Activated CD4-positive, CD25-positive, alpha-beta regulatory T cell (primary cell): Measurements from ENCODE around the gene ZNF358.

Experiments
- DNase-seq, 4 experiments: peaks; one replicate each; lab custom pipeline; 2025; lab: John Stamatoyannopoulos, UW

ZNF358 gene

DNA sequence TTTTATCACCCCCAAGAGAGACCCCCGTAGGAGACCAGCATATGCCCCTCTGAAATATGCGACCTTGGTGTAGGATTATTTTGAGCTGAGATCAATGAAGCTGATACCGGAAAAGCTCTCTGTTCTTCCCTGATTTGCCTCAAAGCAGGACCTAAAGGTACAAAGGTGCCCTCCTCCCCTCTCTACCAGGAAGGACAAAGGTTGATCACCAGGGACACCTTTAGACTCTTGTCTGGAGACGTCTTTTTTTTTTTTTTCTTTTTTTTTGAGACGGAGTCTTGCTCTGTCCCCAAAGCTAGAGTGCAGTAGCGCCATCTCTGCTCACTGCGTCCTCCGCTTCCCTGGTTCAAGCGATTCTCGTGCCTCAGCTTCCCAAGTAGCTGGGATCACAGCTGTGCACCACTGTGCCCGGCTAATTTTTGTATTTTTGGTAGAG, 26.3 kb upstream of the ZNF358 start:
- no peak for DNase-seq

DNA sequence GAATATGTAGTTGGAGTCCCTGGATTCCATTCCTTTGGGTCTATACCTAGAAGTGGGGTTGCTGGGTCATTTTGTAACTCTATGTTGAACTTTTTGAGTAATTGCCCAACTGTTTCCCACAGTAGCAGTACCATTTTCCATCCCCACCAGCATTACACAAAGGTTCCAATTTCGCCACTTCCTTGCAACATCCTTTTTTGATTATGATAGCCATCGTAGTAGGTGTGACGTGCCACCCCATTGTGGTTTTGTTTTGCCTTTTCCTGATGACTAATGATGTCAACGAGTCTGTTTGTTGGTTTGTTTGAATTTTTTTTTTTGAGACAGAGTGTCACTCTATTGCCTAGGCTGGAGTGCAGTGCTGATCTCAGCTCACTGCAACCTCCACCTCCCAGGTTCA, 23.8 kb upstream of the ZNF358 start:
- DNase-seq: no peak

DNA sequence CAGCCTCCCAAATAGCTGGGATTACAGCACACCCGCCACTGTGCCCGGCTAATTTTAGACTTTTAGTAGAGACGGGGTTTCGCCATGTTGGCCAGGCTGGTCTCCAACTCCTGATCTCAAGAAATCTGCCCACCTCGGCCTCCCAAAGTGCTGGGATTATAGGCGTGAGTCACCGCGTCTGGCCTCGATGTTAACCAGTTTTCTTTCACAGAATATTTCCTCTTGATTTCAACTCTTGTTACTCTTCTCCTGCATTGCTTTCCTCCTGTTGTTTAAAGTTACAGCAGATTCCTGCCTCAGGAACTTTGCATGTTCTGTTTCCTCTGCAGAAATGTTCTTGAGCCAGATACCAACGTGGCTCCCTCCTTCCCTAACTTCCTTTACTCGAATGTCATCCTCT, 23.3 kb upstream of the ZNF358 start:
- DNase-seq: no peak

DNA sequence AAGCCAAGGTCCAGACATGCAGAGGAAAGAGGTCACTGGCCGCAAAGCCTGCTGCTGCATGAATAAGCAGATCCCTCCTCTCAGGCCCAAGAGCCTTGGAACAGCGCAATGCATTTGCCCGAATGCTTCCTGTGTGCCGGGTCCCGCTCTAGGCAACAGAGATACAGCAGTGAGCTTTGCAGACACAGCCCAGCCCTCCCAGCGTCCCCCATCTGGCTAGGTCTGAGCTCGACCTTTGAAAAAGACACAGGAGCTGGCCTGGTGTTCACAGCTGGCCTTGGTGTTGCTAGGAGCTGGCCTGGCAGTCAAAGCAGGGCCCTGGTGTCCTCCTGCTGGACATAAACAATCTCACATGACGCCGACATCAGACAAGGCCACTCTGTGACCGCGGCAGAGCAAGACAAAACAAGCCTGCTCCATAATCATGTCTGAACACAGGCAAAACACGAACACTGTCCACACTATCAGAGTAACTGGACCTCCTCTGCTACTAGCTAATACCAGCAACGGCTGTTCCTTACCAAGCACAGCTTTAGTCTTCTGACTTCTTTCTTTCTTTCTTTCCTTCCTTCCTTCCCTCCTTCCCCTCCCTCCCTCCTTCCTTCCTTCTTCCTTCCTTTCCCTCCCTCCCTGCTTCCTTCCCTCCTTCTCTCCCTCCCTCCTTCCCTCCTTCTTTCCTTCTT, 21.3 kb upstream of the ZNF358 start:
- no peak for DNase-seq

DNA sequence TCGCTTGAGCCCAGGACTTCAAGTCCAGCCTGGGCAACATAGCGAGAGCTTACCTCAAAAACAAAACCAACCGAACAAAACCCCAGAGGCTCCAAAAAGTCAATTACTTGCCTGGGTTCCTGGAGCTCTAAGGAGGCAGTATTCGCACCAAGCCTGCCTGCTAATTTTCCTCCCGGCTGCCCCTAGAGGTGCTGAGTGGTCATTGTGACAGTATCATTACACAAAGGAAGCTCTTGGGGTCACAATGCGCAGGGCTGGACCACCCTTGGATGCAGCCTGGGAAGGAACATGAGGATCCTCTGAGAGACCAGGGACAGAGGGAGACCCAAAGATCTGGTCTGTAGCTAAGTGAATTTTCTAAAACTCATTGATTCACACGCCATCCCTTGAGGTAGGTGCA, 18.6 kb upstream of the ZNF358 start:
- no peak for DNase-seq

DNA sequence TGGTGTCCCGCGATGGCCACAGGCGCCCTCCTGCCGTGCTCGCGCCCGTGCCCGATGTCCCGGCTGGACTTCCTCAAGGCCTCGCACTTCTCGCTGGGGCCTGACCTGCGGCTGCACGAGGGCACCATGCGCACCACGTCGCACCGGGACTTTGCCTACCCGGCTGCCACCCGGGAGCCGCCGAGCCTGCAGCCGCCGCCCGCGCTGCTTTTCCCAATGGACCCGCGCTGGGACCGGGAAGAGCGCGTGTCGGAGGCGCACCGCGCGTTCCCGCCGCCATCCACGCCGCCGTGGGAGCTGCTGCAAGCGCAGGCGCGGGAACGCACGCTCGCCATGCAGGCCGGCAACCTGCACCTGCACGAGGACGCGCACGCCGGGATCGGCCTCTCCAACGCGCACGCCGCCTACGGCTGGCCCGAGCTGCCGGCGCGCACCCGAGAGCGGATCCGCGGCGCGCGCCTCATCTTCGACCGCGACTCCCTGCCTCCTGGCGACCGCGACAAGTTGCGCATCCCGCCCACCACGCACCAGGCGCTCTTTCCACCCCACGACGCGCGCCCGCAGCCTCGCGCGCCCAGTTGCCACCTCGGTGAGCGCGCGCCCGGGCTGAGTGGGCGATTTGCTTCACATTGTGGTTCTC, 15.0 kb upstream of the ZNF358 start:
- no peak for DNase-seq

DNA sequence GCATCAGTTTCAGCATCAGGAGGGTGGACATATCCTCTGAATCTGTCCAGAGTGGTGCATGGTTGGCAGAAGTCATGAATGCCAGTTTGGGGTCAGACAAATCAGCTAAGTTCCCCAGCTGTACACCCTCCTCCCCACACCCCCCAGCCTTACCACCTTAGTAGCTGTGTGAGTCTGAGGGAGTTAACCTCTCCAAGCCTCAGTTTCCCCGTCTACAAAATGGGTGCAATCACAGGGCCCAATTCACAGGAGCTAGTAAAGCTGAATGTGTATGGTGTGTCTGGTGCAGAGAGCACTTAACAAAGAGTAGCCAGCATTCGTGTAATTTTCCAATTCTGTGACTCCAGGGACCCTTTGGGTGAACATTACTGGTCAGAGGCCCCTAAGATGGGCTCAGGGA, 13.4 kb upstream of the ZNF358 start:
- no peak for DNase-seq

DNA sequence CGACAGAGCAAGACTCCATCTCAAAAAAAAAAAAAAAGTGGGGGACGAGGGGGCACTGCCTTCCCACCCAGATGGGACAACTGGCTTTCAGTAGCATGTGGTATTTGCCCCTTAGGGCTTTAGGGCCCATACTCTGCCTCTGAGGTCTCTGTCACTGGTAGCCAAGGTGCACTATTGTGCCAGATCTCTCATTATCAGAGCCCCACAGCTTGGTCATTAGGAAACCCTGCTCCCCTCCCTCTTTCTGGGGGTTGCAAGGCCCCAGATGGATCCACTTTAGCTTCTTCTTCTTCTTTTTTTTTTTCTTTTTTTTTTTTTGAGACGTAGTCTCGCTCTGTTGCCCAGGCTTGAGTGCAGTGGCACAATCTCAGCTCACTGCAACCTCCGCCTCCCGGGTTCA, 11.2 kb upstream of the ZNF358 start:
- no peak for DNase-seq

DNA sequence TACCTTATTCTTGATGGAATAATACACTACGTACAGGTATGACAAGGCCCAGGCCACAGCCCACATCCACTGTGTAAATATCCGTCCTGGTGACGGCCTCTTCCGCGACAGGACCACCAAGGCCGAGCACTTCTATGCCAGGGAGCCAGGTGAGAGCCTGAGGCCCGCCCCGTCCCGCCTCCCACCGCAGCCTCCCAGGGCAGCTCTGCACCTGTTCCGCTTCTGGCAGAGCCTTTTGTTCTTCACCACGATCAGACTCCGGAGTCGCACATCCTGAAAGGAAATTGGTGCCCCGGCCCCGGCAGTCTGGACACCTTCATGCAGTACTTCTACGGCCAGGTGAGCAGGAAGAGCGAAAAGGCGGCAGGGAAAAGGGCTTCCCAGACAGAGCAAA, 10.6 kb upstream of the ZNF358 start:
- no peak for DNase-seq

DNA sequence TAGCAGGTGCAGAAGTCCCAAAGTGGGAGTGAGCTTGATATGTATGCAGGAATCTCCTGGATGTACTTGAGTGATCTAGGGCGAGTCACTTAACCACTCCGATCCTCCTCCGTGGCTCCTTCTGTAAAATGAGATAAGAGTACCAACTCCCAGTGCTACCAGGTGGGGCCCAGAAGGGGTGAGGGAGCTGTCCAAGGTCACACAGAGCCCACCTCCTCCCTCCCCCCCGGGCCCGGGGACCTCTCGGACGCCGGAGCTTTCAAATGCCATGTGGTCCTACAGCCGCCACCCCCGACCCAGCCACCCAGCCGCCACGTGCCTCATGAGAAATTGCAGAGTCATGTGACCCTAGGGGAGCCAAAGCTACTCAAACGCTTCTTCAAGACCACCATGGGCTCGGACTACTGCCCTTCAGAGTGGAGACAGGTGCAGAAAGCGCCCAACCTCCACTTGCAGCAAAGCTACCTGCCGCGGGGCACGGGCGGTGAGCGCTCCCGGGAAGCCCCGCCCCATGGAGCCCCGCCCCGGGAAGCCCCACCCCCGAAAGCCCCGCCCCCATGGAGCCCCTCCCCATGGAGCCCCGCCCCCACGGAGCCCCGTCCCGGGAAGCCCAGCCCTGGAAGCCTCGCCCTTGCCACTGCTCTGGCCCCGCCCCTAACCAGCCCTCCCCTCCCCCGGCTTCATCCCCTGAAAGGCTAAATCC, 10.1 kb upstream of the ZNF358 start:
- no peak for DNase-seq

DNA sequence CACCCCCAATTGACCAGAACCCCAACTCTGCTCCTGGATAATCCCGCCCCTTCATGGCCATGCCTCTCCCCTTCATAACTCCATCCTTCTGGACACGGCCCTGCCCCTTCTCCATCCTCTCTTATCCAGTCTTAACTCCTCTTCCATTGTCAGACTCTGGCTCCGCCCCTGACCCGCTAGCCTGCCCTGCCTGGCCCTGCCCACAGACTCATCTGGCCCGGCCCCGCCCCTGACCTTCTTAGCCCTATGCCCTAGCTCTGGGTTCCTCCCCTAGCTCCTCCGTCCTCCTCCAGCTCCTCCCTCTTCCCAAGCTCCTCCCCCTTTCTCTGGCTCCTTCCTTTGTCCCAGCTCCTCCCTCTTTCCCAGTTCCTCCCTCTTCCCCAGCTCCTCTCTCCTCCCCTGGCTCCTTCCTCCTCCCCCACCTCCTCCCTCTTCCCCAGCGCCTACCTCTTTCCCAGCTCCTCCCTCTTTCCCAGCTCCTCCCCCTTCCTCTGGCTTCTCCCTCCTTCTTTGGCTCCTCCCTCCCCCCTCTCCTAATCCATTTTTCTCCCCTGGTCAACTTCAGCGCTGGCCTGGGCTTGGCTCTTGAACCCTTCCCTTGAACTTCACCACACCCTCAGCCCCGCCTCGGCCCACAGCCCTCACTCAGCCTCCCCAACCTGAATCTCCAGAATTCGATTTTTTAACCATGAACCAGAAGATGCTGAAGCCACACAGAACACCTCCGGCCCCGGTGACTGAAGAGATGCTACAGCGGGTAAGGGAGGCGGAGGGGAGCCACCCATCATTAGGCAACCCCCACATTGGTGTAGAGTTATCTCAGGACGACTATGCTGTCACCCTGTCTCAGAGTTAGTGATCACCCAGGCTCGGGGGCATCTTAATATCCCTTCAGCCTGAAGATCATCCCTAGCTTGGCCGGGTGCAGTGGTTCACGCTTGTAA, 9.2 kb upstream of the ZNF358 start:
- DNase-seq: no peak

DNA sequence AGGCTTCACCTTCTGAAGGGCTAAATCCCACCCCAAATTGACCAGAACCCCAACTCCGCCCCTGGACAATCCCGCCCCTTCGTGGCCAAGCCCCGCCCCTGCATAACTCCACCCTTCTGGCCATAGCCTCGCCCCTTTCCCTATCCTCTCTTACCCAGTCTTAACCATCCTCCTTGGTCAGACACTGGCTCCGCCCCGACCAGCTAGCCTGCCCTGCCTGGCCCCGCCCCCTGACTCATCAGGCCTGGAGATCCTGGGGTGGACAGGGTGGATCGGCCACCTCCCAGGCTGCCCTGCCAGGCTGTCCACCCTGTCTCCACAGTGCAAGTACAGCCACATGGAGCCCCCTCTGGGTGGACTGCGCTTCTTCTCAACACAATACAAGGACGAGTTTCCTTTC, 8.0 kb upstream of the ZNF358 start:
- DNase-seq: no peak

DNA sequence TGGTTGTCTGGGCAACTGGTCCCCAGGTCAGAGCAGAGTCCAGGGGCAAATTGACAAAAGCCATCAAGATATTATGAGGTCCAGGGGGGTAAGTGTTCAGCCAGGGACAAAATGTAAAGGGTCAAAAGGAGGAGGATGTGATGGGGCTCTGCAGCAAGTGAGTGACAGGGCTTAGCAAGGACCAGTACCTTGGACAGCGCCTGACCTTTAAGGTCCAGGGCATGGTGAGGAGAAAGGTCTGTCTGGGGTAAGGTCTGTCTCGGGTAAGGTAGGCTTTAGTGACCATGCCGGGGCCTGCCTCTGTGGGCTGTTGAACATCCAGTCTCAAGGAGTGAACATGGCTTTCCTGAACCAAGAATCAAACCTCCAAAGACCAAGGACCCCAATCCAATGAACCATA, 6.3 kb upstream of the ZNF358 start:
- DNase-seq: no peak

DNA sequence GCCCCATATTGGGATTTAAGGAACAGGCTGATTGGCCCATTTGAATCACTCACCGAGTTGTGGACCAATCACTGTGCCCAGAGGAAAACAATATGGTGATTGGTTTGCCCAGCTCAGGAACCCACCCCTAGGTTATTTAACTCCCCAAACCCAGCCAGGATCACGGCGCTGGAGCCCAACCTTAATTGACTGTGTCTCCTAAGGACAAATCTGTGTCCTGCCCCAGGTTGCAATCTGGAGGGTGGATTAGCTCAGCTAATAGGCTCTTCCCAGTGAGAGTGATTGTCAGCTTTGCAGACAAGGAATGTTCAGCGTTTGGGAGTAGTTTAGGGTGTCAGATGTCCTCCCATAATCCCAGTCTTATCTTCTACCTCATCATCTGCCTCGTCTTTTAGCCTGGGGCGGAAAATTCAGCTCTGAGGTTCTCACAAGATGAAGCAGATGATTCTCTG, 3.5 kb upstream of the ZNF358 start:
- no peak for DNase-seq

DNA sequence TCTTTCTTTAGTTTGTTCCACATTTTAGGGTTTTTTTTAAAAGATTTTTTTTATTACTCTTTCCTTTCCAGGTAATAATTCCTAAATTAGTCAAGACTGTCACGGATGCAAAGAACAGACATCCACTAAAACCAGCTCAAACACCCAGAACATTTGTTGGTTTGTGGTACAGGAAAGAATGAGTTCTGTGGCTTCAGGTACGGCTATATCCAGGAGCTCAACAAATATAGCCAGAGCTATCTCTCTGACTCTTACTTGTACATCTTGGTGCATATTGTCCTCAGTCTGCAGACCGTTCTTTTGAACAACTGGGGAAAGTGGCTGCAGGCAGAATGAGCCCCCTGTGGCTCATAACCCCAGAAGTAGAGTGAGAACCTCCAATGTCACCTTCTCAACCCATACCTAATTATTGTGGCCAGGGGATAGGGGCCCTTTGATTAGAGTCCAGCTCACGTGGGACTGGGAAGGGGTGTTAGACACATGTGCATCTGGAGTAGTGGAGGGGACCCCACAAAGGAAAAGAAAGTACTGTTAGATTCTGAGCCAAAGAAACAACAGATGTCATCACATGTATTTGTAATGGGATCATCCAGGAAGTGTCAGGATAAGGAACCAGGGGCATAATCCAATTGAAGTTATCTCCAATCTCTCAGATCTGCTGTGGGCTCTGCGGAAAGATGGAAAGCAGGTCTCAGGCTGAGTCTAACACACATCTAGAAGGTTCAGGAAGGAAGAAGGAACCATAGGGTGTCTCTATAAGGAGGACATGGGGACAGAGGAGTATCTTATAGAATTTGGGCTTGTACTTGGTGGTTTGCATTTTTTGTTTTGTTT, 1.9 kb upstream of the ZNF358 start:
- DNase-seq: no peak

DNA sequence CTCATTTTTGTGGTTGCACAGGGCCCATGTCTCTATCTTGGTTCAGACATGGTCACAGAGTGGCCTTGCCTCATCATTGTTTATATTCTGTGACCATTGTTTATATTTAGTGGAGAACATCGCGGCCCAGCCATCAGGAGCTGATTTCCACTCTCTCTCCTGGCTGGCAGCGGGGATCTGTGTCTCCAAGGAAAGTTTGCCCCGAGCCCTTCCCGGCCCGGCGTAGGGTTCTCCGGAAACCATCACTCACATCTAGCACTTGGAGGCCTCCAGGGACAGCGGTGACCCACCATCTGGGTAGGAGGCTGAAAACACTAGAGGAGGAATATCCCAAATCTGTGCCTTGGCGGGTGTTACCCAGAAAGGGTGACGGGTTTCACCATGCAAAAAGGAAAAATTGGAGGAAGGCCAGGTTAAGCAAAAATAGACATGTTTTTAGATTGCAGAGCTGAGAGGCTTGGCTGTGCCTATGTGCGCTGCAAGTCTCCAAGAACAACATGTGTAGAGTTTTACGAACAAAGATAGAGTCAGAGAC, 726 bp upstream of the ZNF358 start:
- no peak for DNase-seq

DNA sequence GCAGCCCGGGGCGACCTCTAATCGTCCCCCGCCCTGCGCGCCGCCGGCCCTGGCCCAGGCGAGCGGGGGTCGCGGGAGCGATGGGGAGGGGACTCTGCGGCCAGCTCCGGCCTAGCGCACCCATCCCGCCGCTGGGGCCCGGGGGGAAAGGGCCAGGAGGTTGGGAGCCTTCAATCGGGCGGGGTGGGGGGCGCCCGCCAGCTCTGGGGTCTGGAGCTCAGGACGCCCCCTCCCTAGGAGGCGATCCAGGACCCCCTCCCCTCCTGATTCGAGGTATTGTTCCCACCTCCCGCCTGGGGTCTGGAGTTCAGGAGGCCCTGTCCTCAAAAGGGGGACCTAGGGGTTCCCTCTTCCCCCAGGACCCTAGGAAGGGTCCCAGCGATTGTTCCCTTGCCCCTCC, 430 bp downstream of the ZNF358 start:
- DNase-seq: no peak

DNA sequence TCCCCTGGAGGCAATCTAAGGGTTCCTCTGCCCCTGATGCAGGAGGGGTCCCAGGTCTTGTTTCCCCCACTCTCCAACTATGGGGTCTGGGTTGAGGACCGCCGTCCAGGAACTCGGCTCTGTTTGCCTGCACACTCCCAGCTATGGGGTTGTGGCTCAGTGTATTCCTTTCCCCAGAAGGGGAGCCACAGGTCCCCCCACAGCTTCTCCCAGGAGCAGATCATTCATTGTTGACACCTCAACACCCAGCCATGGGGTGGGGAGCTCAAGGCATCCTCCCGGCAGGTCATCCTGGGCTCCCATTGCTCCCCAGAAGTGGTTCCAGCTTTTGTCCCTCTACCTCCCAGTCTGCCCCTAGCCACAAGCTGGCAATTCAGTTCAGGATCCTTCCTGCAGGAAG, 975 bp downstream of the ZNF358 start:
- DNase-seq: no peak

DNA sequence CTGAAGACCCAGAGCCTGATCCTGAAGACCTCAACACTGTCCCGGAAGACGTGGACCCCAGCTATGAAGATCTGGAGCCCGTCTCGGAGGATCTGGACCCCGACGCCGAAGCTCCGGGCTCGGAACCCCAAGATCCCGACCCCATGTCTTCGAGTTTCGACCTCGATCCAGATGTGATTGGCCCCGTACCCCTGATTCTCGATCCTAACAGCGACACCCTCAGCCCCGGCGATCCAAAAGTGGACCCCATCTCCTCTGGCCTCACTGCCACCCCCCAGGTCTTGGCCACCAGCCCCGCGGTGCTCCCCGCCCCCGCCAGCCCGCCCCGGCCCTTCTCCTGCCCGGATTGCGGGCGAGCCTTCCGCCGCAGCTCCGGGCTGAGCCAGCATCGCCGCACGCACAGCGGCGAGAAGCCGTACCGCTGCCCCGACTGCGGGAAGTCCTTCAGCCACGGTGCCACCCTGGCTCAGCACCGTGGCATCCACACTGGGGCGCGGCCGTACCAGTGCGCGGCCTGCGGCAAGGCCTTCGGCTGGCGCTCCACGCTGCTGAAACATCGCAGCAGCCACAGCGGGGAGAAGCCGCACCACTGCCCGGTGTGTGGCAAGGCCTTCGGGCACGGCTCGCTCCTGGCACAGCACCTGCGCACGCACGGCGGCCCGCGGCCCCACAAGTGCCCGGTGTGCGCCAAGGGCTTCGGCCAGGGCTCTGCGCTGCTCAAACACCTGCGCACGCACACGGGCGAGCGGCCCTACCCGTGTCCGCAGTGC, 3.6 kb downstream of the ZNF358 start:
- DNase-seq: no peak
